HG03354 (cell line): ENCODE results near the gene PDYN.

Experiments used
- ATAC-seq: cut with Tn5 transposase; IDR thresholded peaks from one replicate; pipeline ENCODE4 v1.9.1; 2021; ENCODE audit warnings: mild to moderate bottlenecking; ENCODE audit not compliant: unreplicated experiment, poor library complexity, severe bottlenecking

The PDYN gene

GRCh38 chr20:1958426-1958825 is 35.4 kb downstream of the PDYN start:
- no peak for ATAC-seq

GRCh38 chr20:1955217-1955616 is 38.6 kb downstream of the PDYN start:
- ATAC-seq, result no peak

- no peak for ATAC-seq
Measured at GRCh38 chr20:1953621-1954020, 40.2 kb downstream of the PDYN start.

- ATAC-seq, result peak; percentile 70
Measured at GRCh38 chr20:1952737-1953530, 40.9 kb downstream of the PDYN start.

- no peak for ATAC-seq
Measured at GRCh38 chr20:1951436-1952115, 42.3 kb downstream of the PDYN start.

- no peak for ATAC-seq
Measured at GRCh38 chr20:1950836-1951235, 43.0 kb downstream of the PDYN start.

GRCh38 chr20:1949347-1950100 is 44.3 kb downstream of the PDYN start:
- no peak for ATAC-seq

GRCh38 chr20:1947535-1947846 is 46.4 kb downstream of the PDYN start:
- no peak for ATAC-seq

- no peak for ATAC-seq
Measured at GRCh38 chr20:1946762-1947534, 46.9 kb downstream of the PDYN start.

GRCh38 chr20:1946442-1946761 is 47.5 kb downstream of the PDYN start:
- ATAC-seq, result no peak

- ATAC-seq, result no peak
Measured at GRCh38 chr20:1945660-1946059, 48.2 kb downstream of the PDYN start.

GRCh38 chr20:1945134-1945618 is 48.7 kb downstream of the PDYN start:
- ATAC-seq, result no peak

- no peak for ATAC-seq
Measured at GRCh38 chr20:1944345-1945091, 49.3 kb downstream of the PDYN start.

GRCh38 chr20:1943275-1944002 is 50.4 kb downstream of the PDYN start:
- no peak for ATAC-seq

GRCh38 chr20:1942486-1943274 is 51.2 kb downstream of the PDYN start:
- no peak for ATAC-seq

GRCh38 chr20:1942061-1942460 is 51.8 kb downstream of the PDYN start:
- ATAC-seq, result no peak

GRCh38 chr20:1941226-1941625 is 52.6 kb downstream of the PDYN start:
- ATAC-seq, result no peak

GRCh38 chr20:1940581-1940980 is 53.3 kb downstream of the PDYN start:
- no peak for ATAC-seq
